DMS 273 (cell line): Measurements from ENCODE around the gene MTX3.

Experiments
- DNase-seq: peaks from one replicate; lab custom pipeline; 2025; ENCODE audit not compliant: unreplicated experiment; lab: John Stamatoyannopoulos, UW

Gene MTX3

DNA sequence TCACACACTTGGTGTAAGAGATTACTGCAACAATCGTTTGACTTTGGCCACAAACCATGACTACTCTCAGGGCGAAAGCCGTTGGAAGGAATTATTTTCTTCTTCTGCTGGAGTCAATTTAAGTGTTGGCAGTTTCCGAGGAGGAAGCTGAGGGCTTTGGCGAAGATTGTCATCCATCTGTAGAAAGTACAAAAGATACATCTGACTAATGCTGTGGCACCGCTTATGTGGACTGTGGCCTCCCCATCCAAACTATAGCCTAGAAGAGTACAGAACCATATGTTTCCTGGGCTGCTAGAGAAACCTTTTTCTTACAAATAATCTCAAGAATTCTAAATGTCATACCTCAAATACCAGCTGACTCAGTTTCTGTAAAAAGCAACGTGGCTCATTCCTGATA, 7.4 kb downstream of the MTX3 start:
- DNase-seq = no peak

- DNase-seq = no peak
Measured at GRCh38 chr5:79982136-79982535, 8.9 kb downstream of the MTX3 start.

- no peak for DNase-seq
Measured at GRCh38 chr5:79976759-79977515, 14.1 kb downstream of the MTX3 start.

DNA sequence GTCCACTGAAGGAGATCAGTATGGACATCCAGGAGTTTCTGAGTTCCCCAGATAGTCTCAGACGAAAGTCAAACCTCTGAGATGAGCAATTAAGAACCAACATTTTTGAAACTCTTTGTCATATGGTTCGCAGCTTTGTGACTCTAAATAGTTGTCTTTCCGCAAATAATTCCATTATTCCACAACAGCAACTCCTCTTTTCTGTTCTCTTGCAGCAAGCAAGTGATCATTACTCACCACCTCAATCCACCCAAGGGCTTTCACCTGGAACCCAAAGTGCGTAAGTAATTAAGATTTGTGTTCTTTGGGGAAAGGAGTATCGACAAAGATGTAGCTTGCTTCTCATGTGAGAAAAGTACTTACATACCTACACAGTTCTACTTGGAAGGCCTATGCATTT, 15.6 kb downstream of the MTX3 start:
- no peak for DNase-seq

DNA sequence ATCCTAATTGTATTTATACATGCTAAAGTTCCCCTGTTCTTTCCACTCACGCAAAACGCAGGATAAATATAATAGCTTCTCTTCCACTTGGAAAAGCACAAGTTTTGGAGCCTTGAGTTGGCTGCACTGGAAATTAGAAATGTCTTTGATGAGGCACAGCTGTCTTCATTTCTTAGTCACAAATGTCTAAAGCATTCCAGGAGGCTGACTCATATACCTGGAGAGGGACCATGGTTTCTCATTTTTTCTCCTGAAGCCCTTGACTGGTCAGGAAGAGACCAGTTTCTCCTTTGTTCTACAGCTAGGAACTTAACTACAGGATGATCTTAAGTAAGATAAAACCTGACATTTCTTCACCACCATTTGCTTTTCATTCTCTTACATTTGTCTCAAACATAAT, 16.2 kb downstream of the MTX3 start:
- peak; percentile 14 for DNase-seq

- DNase-seq = no peak
Measured at GRCh38 chr5:79973996-79974395, 17.1 kb downstream of the MTX3 start.

GRCh38 chr5:79973511-79973910, 17.6 kb downstream of the MTX3 start:
- peak; percentile 53 for DNase-seq

GRCh38 chr5:79971156-79971555, 19.9 kb downstream of the MTX3 start:
- DNase-seq = no peak

DNA sequence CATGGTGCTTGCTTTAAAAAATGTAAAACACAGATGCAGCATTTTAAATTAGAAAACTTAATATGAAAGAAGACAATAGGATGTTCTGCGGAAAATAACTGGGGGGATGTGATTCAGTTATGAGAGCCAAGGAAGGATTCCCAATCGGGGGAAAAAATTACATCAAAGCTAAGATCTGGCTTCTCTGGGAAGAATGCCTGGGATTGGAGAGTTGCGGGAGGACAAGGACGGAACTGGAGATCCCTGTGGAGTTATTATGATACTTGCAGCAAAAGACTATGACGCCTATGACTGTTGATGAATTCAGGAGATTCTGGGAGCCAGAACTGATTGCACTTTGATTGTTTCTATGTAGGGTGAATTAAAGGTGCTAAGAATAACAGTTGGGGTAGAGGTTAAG, 24.6 kb downstream of the MTX3 start:
- no peak for DNase-seq

DNA sequence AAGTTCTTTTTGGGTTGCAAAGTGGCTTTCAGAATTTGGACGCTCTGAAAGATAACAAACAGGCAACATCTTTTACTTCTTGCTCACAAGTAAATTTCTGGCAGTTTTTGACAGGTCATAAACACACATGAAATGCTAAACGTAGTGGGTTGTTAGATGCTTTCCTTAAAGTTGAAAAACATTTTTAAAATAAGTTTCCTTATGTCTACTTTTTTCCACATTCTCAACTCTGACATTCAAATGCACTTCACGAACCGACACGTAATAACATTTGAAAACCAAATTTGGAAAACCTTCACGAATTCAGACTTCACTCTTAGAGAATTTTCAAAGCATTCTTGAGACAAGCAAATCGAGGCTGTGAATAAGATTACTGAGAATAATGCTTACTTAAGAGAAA, 26.9 kb downstream of the MTX3 start:
- no peak for DNase-seq

DNA sequence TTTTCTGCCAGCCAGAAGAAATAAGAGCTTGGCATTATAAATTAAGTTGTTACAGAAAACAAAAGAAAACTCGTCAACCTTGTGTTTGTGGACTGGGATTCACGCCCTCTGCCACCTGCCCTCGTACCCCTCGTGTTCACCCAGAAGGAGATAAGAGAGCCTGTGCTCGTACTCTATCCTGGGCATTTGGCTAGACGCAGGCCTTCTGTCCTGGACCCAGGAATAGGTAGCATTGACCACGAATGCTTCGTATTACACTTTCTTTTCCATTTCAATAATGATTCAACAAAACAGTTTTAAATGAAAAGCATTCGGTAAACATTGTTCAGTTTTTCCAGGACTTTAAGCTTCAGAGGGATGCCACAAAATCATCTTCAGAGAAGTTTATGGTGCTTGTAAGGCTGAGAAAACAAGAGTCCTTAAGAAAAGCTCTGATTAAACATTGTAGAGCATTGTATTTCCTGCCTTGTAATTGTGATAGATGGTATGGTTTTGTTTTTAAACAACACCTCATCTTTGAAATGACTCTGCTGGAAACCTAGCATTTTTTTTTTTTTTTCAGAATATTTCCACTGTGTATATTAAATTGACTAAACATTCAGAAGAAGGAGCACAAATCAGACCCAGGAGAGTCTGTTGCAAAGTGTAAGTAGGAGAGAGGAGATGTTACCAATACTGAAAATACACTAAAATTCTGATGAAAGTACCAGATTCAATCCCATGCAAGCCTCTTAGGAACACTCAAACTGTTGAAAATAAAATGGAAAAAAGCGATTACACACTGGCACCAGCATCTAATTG, 27.6 kb downstream of the MTX3 start:
- no peak for DNase-seq

GRCh38 chr5:79962575-79963222, 28.4 kb downstream of the MTX3 start:
- peak; percentile 62 for DNase-seq

GRCh38 chr5:79961716-79962574, 29.1 kb downstream of the MTX3 start:
- peak; percentile 46 for DNase-seq

DNA sequence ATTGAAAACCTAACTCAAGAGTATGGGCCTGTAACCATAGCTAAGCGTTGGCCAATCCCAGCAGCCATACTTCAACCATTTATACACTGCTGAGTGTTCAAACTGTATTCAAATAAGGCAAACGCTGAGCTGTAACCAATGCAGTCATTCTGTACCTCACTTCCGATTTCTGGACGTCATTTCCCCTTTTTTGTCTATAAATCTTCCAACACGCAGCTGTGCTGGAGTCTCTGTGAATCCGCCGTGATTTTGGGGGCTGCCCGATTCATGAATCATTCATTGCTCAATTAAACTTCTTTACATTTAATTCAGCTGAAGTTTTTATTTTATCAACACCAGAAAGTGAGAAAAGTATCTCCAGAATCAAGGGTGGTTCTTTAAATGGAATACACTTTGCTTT, 31.7 kb downstream of the MTX3 start:
- no peak for DNase-seq

DNA sequence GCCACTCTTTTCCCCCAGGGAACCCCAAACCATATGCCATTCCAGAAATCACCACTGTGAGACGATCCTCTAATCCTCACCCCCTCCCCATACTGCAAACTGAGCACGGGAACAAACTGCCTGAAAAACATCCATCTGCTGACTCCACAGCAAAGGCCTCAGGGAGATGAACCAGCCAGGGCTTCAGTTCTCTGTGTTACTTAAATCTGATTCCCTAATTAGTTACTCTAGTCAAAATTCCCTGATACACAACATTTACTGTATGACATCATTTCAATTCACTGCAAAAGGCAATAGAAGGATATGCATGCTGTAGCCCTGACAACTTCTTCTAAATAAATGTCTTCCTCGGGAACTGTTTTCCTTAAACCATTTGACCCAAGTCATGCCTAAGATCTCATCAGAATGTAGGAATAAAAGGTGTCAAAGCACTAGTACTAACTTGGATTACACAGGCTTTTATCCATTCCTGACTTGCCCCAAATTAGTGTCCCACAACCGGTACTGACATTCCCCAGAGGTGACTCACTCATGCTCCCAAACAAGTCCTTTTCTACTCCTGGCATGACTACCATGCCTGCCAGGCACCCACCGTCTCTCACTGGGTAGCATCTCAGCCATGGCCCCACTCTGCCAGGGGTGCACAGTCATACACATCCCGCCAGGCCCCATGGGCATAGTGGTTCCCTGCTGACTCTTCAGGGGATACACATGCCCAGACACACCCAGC, 35.0 kb downstream of the MTX3 start:
- peak; percentile 98 for DNase-seq

DNA sequence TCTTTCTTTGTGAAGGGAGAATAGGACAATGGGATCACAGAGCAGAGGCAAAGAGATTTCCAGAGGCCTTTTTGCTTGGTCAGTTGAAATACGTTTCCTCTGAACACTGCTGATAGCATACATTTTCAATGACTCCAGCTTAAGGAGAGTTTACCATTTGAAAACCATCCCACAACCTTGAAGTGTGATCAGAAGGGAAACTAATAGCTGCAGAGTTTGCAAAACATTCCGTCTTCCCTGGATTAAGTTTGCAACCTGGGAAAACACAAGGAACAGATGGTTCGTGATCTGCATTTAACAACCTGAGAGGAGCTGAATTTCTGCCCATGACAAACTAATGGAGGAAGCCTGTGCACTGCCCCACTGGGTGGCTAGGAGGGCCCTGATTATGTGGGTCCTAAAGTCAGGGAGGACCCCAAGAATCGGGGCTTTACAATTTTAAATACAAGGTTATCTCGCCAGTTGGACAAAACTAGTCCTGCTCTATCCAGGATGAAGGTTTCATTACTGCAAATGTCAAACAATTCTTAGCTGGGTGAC, 35.6 kb downstream of the MTX3 start:
- peak; percentile 94 for DNase-seq

DNA sequence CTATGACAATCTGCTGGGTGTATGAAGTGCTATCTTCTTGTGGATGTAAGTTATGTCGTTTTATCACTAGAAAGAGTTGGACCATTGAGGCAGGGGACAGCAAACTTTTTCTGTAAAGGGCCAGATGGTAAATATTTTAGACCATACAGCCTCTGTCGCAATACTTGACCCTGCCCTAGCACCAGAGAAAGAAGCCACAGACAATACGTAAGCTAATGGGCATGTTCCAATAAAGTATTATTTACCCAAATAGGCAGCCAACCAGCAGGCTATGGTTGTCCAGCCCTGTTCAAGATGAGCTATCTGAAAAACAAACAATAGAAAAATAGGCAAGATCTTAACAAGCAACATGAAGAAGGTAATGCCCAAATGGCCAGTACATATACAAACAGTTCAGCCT, 36.4 kb downstream of the MTX3 start:
- DNase-seq = peak; percentile 54

DNA sequence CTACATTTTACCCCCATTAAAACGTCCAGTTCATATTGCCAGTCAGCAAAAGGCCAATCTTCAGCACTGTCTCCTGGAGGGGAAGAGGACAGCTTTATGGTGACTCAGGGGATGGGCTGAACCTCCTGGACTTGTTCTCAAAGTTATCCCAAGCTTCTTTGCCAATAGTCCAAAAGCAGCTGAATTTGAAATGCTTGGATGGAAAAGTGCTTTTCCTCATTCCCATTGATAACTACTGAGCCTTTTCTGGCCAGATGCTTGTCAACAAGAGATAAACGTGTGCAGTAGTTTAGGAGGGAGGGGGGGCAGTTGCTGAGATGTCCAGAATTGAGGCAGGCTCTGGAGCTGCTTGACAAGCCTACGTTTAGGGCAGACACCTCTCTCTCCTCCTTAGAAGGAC, 43.5 kb downstream of the MTX3 start:
- DNase-seq = no peak

GRCh38 chr5:79938468-79938867, 52.6 kb downstream of the MTX3 start:
- peak; percentile 60 for DNase-seq

DNA sequence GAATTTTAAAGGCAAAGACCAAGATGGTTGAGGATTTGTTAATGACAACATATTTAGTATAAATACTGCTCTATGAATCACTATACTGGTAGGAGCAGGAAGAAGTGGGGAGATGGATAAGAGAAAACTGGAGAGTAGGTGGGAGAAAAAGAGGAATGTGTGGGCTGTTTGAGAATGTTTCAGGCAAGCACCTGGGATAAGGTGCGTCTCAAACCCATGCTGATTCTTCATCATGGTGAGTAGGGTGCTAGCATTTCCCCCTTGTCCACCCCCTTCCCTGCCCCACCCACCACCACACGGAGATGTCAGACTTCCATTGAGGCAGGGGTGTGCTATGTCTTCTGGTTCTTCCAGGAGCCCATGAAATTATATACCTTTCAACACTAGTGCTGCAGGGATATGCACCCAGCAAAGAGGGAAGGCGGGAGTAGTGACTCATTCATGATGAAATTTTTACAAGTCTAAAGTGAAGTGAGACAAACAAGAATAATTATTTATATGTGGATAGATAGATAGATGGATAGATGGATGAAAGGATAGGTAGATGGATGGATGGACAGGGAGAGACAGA, 54.3 kb downstream of the MTX3 start:
- no peak for DNase-seq
